ENCODE results near the gene DLG4.

DLG4 gene

DNA sequence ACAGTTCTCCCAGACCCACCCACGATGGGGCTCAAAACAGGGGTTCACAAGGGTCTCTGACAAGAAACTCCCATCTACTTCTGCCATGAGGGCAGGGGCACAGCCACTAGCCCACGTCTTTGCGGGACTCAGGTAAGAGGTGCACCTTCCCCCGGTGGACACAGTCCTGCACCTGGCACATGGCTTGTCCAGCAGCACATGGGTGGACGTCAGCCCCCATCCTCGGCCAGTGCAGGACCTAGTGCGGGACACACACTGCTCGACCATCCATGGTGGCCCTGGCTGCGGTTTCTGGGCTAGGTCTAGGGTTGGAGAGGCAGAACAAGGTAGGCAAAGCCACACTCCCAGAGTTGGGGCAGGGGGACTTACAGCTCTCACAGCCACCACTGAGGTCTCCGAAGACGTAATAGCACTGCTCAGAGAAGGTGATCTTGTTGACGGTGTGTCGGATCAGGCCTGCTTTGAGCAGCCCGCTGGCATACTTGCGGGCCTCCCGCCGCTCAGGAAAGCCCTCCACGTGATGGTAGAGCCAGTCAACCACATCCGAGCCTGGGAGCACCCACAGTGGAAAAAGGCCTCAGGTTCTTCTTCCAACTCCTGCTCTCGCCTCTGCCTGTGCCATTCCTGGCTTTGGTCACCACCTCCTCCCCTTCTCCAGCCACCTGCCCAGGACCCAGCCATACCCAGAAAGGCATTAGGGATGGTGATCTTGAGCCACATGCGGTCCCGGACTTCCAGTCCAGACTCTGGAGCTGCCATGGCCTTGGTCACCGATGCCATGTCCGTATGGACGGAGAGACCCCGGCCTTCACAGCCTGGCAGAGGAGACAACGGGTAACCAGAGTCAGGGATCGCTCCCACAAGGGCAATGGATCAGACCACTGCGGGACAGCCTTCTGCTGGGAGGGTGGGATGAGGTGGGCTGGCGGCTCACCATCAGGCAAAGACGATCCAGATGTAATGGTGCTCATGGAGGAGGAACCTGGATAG, 7.4 kb upstream of the DLG4 start:
- Histone ChIP-seq H3K27me3 (ENCODE audit: insufficient read depth, low read length, poor library complexity) (no peaks in the 10 kb centered on the region), H3K4me3 (ENCODE audit: low read depth in 1 of 2, low read length in 2 of 2) (no peak overlapping the region), H3K4me1 (ENCODE audit: insufficient read depth, low read length) (peaks cover 18% of the 10 kb centered on the region), H2AFZ (ENCODE audit: low read depth, low read length) (no peak overlapping the region), H3K4me2 (ENCODE audit: insufficient read depth, low read length) (no peak overlapping the region), H3K9me3 (ENCODE audit: insufficient read depth, low read length, severe bottlenecking) (no peaks in the 10 kb centered on the region), H3K9ac (ENCODE audit: low read depth, low read length) (no peak overlapping the region), H3K27ac (ENCODE audit: low read length) (no peak overlapping the region), H4K20me1 (ENCODE audit: insufficient read depth, low read length) (peaks cover 44% of the 10 kb centered on the region), H3K79me2 (ENCODE audit: insufficient read depth, low read length) (peaks cover 33% of the 10 kb centered on the region), H3K36me3 (ENCODE audit: insufficient read depth, low read length) (peaks cover 91% of the 10 kb centered on the region)
- TF ChIP-seq EZH2 (IDR thresholded peaks at IDR 0.05; ENCODE audit: borderline replicate concordance, low read depth, low read length, severe bottlenecking) = no peak
- TF ChIP-seq, protein P1, sequence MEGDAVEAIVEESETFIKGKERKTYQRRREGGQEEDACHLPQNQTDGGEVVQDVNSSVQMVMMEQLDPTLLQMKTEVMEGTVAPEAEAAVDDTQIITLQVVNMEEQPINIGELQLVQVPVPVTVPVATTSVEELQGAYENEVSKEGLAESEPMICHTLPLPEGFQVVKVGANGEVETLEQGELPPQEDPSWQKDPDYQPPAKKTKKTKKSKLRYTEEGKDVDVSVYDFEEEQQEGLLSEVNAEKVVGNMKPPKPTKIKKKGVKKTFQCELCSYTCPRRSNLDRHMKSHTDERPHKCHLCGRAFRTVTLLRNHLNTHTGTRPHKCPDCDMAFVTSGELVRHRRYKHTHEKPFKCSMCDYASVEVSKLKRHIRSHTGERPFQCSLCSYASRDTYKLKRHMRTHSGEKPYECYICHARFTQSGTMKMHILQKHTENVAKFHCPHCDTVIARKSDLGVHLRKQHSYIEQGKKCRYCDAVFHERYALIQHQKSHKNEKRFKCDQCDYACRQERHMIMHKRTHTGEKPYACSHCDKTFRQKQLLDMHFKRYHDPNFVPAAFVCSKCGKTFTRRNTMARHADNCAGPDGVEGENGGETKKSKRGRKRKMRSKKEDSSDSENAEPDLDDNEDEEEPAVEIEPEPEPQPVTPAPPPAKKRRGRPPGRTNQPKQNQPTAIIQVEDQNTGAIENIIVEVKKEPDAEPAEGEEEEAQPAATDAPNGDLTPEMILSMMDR (IDR thresholded peaks at IDR 0.05; ENCODE audit: borderline replicate concordance, extremely low read depth, low read length, poor library complexity, severe bottlenecking) = no peak
- no peak for ATAC-seq (ENCODE audit: insufficient read depth, low read depth)
- DNase-seq = no peak

GRCh38 chr17:7225711-7226331, 6.2 kb upstream of the DLG4 start:
- no peak overlapping the region for H3K4me3 ChIP-seq (ENCODE audit: low read depth in 1 of 2, low read length in 2 of 2)

GRCh38 chr17:7224661-7225111, 5.0 kb upstream of the DLG4 start:
- Histone ChIP-seq H3K9ac (ENCODE audit: low read depth, low read length) (no peak overlapping the region), H3K27ac (ENCODE audit: low read length) (no peak overlapping the region), H4K20me1 (ENCODE audit: insufficient read depth, low read length) (peaks cover 41% of the 10 kb centered on the region), H3K4me3 (ENCODE audit: low read depth in 1 of 2, low read length in 2 of 2) (no peak overlapping the region), H3K9me3 (ENCODE audit: insufficient read depth, low read length, severe bottlenecking) (no peaks in the 10 kb centered on the region), H3K4me1 (ENCODE audit: insufficient read depth, low read length) (peaks cover 25% of the 10 kb centered on the region), H3K36me3 (ENCODE audit: insufficient read depth, low read length) (peaks cover 89% of the 10 kb centered on the region), H3K4me2 (ENCODE audit: insufficient read depth, low read length) (no peak overlapping the region), H3K27me3 (ENCODE audit: insufficient read depth, low read length, poor library complexity) (no peaks in the 10 kb centered on the region), H2AFZ (ENCODE audit: low read depth, low read length) (no peak overlapping the region), H3K79me2 (ENCODE audit: insufficient read depth, low read length) (peaks cover 33% of the 10 kb centered on the region)
- TF ChIP-seq, protein P1 (IDR thresholded peaks at IDR 0.05; ENCODE audit: borderline replicate concordance, extremely low read depth, low read length, poor library complexity, severe bottlenecking) = no peak
- TF ChIP-seq EZH2 (IDR thresholded peaks at IDR 0.05; ENCODE audit: borderline replicate concordance, low read depth, low read length, severe bottlenecking) = no peak
- DNase-seq (no peak), ATAC-seq (ENCODE audit: insufficient read depth, low read depth) (no peak)

More at GRCh38 chr17:7225711-7226331, 6.2 kb upstream of the DLG4 start:
- Histone ChIP-seq H3K9me3 (ENCODE audit: insufficient read depth, low read length, severe bottlenecking) (no peaks in the 10 kb centered on the region), H3K9ac (ENCODE audit: low read depth, low read length) (no peak overlapping the region), H3K4me2 (ENCODE audit: insufficient read depth, low read length) (no peak overlapping the region), H3K36me3 (ENCODE audit: insufficient read depth, low read length) (peaks cover 98% of the 10 kb centered on the region), H3K79me2 (ENCODE audit: insufficient read depth, low read length) (peaks cover 33% of the 10 kb centered on the region), H2AFZ (ENCODE audit: low read depth, low read length) (no peak overlapping the region), H3K27me3 (ENCODE audit: insufficient read depth, low read length, poor library complexity) (no peaks in the 10 kb centered on the region), H4K20me1 (ENCODE audit: insufficient read depth, low read length) (peaks cover 50% of the 10 kb centered on the region), H3K27ac (ENCODE audit: low read length) (no peak overlapping the region), H3K4me1 (ENCODE audit: insufficient read depth, low read length) (peaks cover 22% of the 10 kb centered on the region)
- no peak for ATAC-seq (ENCODE audit: insufficient read depth, low read depth)
- no peak for TF ChIP-seq EZH2 (IDR thresholded peaks at IDR 0.05; ENCODE audit: borderline replicate concordance, low read depth, low read length, severe bottlenecking)
- TF ChIP-seq, protein P1 (IDR thresholded peaks at IDR 0.05; ENCODE audit: borderline replicate concordance, extremely low read depth, low read length, poor library complexity, severe bottlenecking) = no peak
- DNase-seq = no peak
